Natural killer cell (primary cell): ENCODE data around the gene IL17RD. TPM values are rescaled to one million over a fixed set of nuclear protein-coding genes. Genes with fewer than 3 reads are reported as not detected.

Experiments
- ATAC-seq, 3 donors: fragments of 150-1000 bp in 2 of 3; fragments of 200-7000 bp in 1 of 3; cut with Tn5 transposase; 1 replicate in 1 of 3; 2 replicates in 2 of 3; pipeline ENCODE4 v1.10.0; 2021; ENCODE audit warnings: mild to moderate bottlenecking in 2 of 3, moderate library complexity in 2 of 3
- DNase-seq, 2 donors: peaks; one replicate each; pipeline versions ENCODE4 v3.0.0 to v3.0.0-alpha.2; 2013 to 2021; ENCODE audit warnings: mixed read lengths in 1 of 2
- H3K27ac ChIP-seq: one replicate; pipeline ENCODE4 v1.5.1; 2013; ENCODE audit warnings: mild to moderate bottlenecking, low read length
- H3K27me3 ChIP-seq: one replicate; pipeline ENCODE4 v1.6.1; 2013; ENCODE audit warnings: low read length; ENCODE audit not compliant: control insufficient read depth, insufficient read depth
- H3K36me3 ChIP-seq: one replicate; pipeline ENCODE4 v1.6.1; 2013; ENCODE audit warnings: low read length; ENCODE audit not compliant: control insufficient read depth, insufficient read depth
- H3K4me1 ChIP-seq: one replicate; pipeline ENCODE4 v1.6.1; 2013; ENCODE audit warnings: low read length; ENCODE audit not compliant: control insufficient read depth, insufficient read depth
- H3K4me3 ChIP-seq: one replicate; pipeline ENCODE4 v1.5.1; 2013; ENCODE audit warnings: low read length
- H3K9me3 ChIP-seq: one replicate; pipeline ENCODE4 v1.6.1; 2013; ENCODE audit warnings: low read length; ENCODE audit not compliant: control insufficient read depth, insufficient read depth
- H3K27ac Mint-ChIP-seq, 2 donors: one replicate each; pipeline ENCODE4 v1.8.0; 2022; ENCODE audit warnings: mild to moderate bottlenecking in 2 of 2, mixed read lengths in 2 of 2, moderate library complexity in 1 of 2
- H3K27me3 Mint-ChIP-seq, 2 donors: one replicate each; pipeline ENCODE4 v1.8.0; 2022; ENCODE audit warnings: low read depth in 2 of 2, mixed read lengths in 2 of 2
- H3K36me3 Mint-ChIP-seq: one replicate; pipeline ENCODE4 v1.8.0; 2022; ENCODE audit warnings: mixed read lengths
- H3K4me1 Mint-ChIP-seq, 2 donors: one replicate each; pipeline ENCODE4 v1.8.0; 2022; ENCODE audit warnings: mixed read lengths in 2 of 2
- H3K4me3 Mint-ChIP-seq: one replicate; pipeline ENCODE4 v1.8.0; 2022; ENCODE audit warnings: mild to moderate bottlenecking, moderate library complexity, mixed read lengths
- H3K9me3 Mint-ChIP-seq, 2 donors: one replicate each; pipeline ENCODE4 v1.8.0; 2022; ENCODE audit warnings: mixed read lengths in 2 of 2
- WGBS: methylation state at CpG from one replicate; pipeline ENCODE4 v1.1.7; 2013; ENCODE audit warnings: missing lambda C conversion rate; ENCODE audit not compliant: insufficient coverage; 5-methylcytosine and 5-hydroxymethylcytosine counted together
- intact Hi-C: fragments of 100-400 bp; cut with micrococcal nuclease; formaldehyde crosslinking; loops from one replicate; pipeline ENCODE4 v1.14.2; 2022
- total RNA-seq, 4 donors: library from RNA; stranded (reverse); fragments of 120-200 nt in 1 of 4; gene quantifications; one replicate each; pipeline versions ENCODE4 v1.2.3 to v1.2.4, GENCODE V29; 2013 to 2022
- TF ChIP-seq, protein P1 (sequence below): fragments of 200-600 bp; IDR thresholded peaks from one replicate; pipeline ENCODE4 v1.8.0; 2022; ENCODE audit warnings: antibody characterized with exemption

The IL17RD gene
- total RNA-seq, 3 donors from 2014 or later (not counting 1 experiment from before 2014, with no cell fraction given) = 0.05 to 0.08 TPM; not detected in 1

DNA sequence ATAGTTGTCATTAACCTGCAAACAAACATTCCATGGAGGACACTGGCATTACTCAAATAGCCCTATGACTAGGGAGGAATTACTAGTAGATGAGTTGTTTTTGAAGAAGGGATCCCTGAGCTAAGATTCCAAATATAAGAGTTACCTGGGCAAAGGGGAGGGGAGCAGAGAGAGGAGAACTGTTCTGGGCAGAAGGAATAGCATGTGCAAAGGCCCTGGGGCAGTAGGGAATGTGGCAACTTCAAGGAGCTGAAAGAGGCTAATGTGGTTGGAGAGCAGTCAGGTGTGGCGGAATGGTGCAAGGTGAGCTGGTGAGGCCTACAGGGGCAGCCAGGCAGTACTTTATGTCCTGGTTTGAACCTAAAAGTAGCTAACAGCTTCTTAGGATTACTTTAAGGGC is 5.8 kb upstream of the IL17RD start:
- peaks cover 37 to 66% of the 10 kb centered on the region in 2 donors for H3K27me3 Mint-ChIP-seq
- Histone ChIP-seq H3K4me1 (peaks cover 9% of the 10 kb centered on the region), H3K4me3 (no peak overlapping the region), H3K27ac (no peak overlapping the region), H3K36me3 (no peaks in the 10 kb centered on the region), H3K27me3 (peaks cover 8% of the 10 kb centered on the region), H3K9me3 (no peaks in the 10 kb centered on the region)
- no peak overlapping the region for H3K27ac Mint-ChIP-seq
- DNase-seq = no peak
- H3K36me3 Mint-ChIP-seq = no peaks in the 10 kb centered on the region
- H3K4me3 Mint-ChIP-seq = no peak overlapping the region
- no peak for ATAC-seq
- intact Hi-C loops = no loop called here
- TF ChIP-seq, protein P1, sequence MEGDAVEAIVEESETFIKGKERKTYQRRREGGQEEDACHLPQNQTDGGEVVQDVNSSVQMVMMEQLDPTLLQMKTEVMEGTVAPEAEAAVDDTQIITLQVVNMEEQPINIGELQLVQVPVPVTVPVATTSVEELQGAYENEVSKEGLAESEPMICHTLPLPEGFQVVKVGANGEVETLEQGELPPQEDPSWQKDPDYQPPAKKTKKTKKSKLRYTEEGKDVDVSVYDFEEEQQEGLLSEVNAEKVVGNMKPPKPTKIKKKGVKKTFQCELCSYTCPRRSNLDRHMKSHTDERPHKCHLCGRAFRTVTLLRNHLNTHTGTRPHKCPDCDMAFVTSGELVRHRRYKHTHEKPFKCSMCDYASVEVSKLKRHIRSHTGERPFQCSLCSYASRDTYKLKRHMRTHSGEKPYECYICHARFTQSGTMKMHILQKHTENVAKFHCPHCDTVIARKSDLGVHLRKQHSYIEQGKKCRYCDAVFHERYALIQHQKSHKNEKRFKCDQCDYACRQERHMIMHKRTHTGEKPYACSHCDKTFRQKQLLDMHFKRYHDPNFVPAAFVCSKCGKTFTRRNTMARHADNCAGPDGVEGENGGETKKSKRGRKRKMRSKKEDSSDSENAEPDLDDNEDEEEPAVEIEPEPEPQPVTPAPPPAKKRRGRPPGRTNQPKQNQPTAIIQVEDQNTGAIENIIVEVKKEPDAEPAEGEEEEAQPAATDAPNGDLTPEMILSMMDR = no peak
- WGBS = 93% methylated on average over 1 of the region's 1 CpG
- H3K9me3 Mint-ChIP-seq = no peaks in the 10 kb centered on the region
- peaks cover 0 to 6% of the 10 kb centered on the region in 2 donors for H3K4me1 Mint-ChIP-seq

DNA sequence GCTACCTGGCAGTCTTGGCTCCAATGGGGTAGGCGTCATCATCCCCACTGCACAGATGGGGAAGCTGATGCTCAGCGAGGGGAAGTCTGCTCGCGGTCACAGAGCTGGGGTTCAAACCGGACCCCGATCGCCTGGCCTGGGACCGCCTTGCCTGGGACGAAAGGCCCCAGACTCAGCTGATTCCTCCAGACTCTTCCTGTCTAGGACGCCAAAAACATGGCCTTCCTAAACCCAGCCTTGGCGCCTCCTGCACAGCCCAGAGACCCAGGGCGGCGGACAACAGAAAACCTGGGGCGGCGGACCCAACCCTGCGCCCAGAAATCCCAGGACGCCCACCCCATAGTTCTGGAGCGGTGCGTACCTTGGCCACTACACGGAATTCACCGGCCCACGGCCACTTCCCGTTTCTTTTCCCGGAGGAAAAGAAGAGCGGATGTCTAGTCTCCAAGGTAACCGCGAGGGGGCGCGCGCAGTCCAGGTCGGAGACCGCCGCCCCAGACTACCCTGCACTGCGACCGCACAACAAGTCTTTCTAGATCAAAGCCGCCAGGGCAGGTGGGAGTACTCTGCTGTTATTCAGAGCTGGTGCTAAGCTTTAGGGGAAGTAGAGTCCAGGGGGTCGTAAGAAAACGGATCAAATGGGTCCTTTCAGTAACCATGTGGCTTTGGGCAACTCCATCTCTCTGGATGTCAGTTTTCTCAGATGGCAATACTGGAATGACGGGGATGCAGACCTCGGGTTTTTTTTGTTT is 4.9 kb upstream of the IL17RD start:
- TF ChIP-seq, protein P1 = peak; percentile 83
- H3K27ac Mint-ChIP-seq = no peak overlapping the region
- no peaks in the 10 kb centered on the region for H3K9me3 ChIP-seq
- peak overlapping the region; percentile 30 for H3K4me3 ChIP-seq
- H3K9me3 Mint-ChIP-seq = no peaks in the 10 kb centered on the region
- DNase-seq (peak; percentile 47 to 73), ATAC-seq (peak; percentile 53 to 75 (median 73))
- H3K4me1 ChIP-seq = peaks cover 9% of the 10 kb centered on the region
- no peak overlapping the region for H3K27ac ChIP-seq
- peak overlapping the region; percentile 55 for H3K4me3 Mint-ChIP-seq
- H3K27me3 Mint-ChIP-seq = peaks cover 44 to 68% of the 10 kb centered on the region in 2 donors
- peaks cover 13% of the 10 kb centered on the region for H3K27me3 ChIP-seq
- H3K36me3 Mint-ChIP-seq = no peaks in the 10 kb centered on the region
- peaks cover 0 to 14% of the 10 kb centered on the region in 2 donors for H3K4me1 Mint-ChIP-seq
- intact Hi-C loops = no loop called here
- WGBS = 6% methylated on average over 40 of the region's 40 CpGs
- no peaks in the 10 kb centered on the region for H3K36me3 ChIP-seq

DNA sequence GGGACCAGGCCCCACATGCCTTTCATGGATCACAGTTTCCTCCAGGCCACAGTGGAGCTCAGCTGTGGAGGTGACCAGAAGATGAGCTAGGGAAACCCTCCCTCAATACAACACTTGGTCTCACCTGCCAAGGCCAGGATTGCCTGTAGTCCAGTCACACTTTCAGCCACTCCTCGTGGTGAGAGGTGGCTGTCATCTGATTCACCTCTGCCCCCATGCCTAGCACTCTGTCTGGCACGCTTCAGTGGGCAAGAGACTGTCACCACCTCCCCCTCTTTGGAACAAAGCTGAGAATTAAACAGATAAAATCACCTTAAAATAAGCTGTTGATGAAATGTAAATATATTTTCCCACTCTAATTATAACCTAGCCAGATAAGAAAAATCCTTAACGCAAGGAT is 4.0 kb upstream of the IL17RD start:
- Histone ChIP-seq H3K27ac (no peak overlapping the region), H3K4me1 (peaks cover 16% of the 10 kb centered on the region), H3K4me3 (no peak overlapping the region), H3K27me3 (peaks cover 19% of the 10 kb centered on the region), H3K9me3 (no peaks in the 10 kb centered on the region), H3K36me3 (no peaks in the 10 kb centered on the region)
- Mint-ChIP-seq H3K4me3 (peak overlapping the region; percentile 63), H3K27me3 (peaks cover 46 to 68% of the 10 kb centered on the region in 2 donors), H3K4me1 (peaks cover 5 to 19% of the 10 kb centered on the region in 2 donors), H3K9me3 (no peaks in the 10 kb centered on the region), H3K27ac (no peak overlapping the region), H3K36me3 (no peaks in the 10 kb centered on the region)
- 18% methylated on average over 1 of the region's 3 CpGs for WGBS
- TF ChIP-seq, protein P1 = no peak
- intact Hi-C loops = no loop called here
- DNase-seq = no peak
- no peak for ATAC-seq
